ENCODE results near the gene TTLL4. TPM values are rescaled to one million over a fixed set of nuclear protein-coding genes. Genes with fewer than 3 reads are reported as not detected.

The TTLL4 gene
- total RNA-seq, result 19.5 and 25.8 TPM in 2 replicates

GRCh38 chr2:218710687-218711549 is at the start of gene TTLL4:
Gene TTLL4 (plus strand): TSS chr2:218710835. CDS start chr2:218737677, 26,842 bp downstream.

DNA sequence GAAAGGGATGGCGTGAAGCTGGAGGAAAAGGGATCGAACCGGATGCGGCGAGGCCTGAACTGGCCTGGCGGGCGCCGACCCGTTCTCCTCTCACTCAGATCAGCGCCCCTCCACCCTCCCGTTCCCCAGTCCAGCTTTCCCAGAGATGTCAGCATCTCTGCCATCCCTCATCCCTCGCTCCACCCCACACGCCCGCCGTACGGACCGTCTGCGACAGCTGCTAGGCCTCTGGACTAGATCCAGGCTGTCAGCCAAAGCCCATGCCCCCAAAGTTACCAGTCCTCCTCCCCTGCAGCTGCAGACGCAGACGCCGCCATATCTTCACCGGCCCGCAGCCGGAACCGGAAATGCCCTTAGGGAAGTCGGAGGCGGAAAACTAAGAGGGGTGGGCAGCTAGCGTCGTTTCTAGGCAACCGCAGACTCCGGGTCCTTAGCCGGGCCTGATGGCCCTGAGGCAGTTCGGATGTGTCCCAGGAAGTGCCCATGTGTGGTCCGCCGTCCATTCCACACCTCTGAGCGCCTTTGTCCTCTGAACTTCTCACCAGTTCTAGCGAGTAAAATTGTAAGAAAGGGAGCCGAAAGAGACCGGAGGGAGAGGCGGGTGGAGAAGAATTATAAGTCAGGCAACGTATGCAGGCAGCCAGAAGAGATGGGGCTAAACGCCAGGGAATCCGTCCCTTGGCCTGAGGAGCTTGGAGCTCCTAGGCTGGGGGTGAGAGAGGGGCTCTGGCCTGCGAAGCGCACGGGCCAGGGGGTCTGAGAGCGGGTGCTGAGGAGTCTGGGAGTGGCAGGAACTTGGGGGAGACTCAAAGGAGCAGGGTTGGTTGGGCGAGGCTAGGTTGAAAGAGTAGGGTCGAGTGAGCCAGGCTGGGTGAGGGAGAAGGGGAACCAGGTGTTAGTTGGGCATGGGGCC is 38.7 kb upstream of the TTLL4 start, which contains the start of the genes RNF25 and STK36:
RNF25 (minus strand) TSS at position 349 of the 913 bp plus-strand sequence; CDS start at position 317, 32 bp downstream.
STK36 (plus strand) TSS at position 433 of the 913 bp plus-strand sequence. CDS start 744 bp downstream, outside the sequence.

GRCh38 chr2:218781691-218782527 is 71.3 kb downstream of the TTLL4 start, which contains the start of gene CYP27A1:
Gene CYP27A1 (plus strand): TSS chr2:218782147. CDS start chr2:218782183, 36 bp downstream.

Other genes starting within 250 kb of the TTLL4 start
- 9.0 and 14.0 TPM in 2 replicates for gene USP37, start 142.5 kb upstream of the TTLL4 start, total RNA-seq
- 65.2 and 86.3 TPM in 2 replicates for gene CNOT9, start 142.0 kb upstream of the TTLL4 start, total RNA-seq
- gene PLCD4, start 102.9 kb upstream of the TTLL4 start, total RNA-seq, result 0.22 and 1.4 TPM in 2 replicates
- gene ZNF142, start 51.2 kb upstream of the TTLL4 start, total RNA-seq, result 11.6 and 25.1 TPM in 2 replicates
- 17.9 and 39.8 TPM in 2 replicates for gene BCS1L, start 51.2 kb upstream of the TTLL4 start, total RNA-seq
- 36.1 and 54.0 TPM in 2 replicates for gene RNF25, start 38.8 kb upstream of the TTLL4 start, total RNA-seq
- 24.7 and 33.1 TPM in 2 replicates for gene STK36, start 38.7 kb upstream of the TTLL4 start, total RNA-seq
- gene CYP27A1, start 71.3 kb downstream of the TTLL4 start, total RNA-seq, result 4.7 and 23.4 TPM in 2 replicates
- not detected in 2 replicates for gene PRKAG3, start 121.0 kb downstream of the TTLL4 start, total RNA-seq
- not detected in 2 replicates for gene WNT6, start 149.0 kb downstream of the TTLL4 start, total RNA-seq
- gene WNT10A, start 170.0 kb downstream of the TTLL4 start, total RNA-seq, result not detected in 2 replicates
- gene CDK5R2, start 248.8 kb downstream of the TTLL4 start, total RNA-seq, result not detected in 2 replicates